Central memory CD8-positive, alpha-beta T cell (primary cell): ENCODE results near the gene STX4.

Experiments
- ATAC-seq: fragments of 150-1000 bp; cut with Tn5 transposase; replicated peaks from 2 replicates; pipeline ENCODE4 v1.10.0; 2022; ENCODE audit warnings: mild to moderate bottlenecking, moderate FRiP score, moderate number of reproducible peaks; ENCODE audit not compliant: poor library complexity, severe bottlenecking; ENCODE audit errors: extremely low read depth
- DNase-seq, 2 donors: peaks; one replicate each; pipeline ENCODE4 v3.0.0; 2021; ENCODE audit warnings: low spot score in 2 of 2
- H3K27ac Mint-ChIP-seq: one replicate; pipeline ENCODE4 v1.8.0; 2022; ENCODE audit warnings: low read depth, mild to moderate bottlenecking, moderate library complexity, mixed read lengths
- H3K27me3 Mint-ChIP-seq: one replicate; pipeline ENCODE4 v1.8.0; 2022; ENCODE audit warnings: mixed read lengths
- H3K36me3 Mint-ChIP-seq: one replicate; pipeline ENCODE4 v1.8.0; 2022; ENCODE audit warnings: mild to moderate bottlenecking, moderate library complexity, mixed read lengths; ENCODE audit not compliant: insufficient read depth
- H3K4me1 Mint-ChIP-seq: one replicate; pipeline ENCODE4 v1.8.0; 2022; ENCODE audit warnings: mixed read lengths
- H3K4me3 Mint-ChIP-seq: one replicate; pipeline ENCODE4 v1.8.0; 2022; ENCODE audit warnings: mild to moderate bottlenecking, moderate library complexity, mixed read lengths
- H3K9me3 Mint-ChIP-seq: one replicate; pipeline ENCODE4 v1.8.0; 2022; ENCODE audit warnings: mixed read lengths

The STX4 gene

GRCh38 chr16:31080756-31081419 is 47.5 kb downstream of the STX4 start:
- peak overlapping the region; percentile 53 for H3K27ac Mint-ChIP-seq
- no peak for DNase-seq
- H3K27me3 Mint-ChIP-seq: no peaks in the 10 kb centered on the region
- no peak for ATAC-seq
- H3K9me3 Mint-ChIP-seq: no peaks in the 10 kb centered on the region
- H3K4me3 Mint-ChIP-seq: no peak overlapping the region
- H3K4me1 Mint-ChIP-seq: peaks cover 15% of the 10 kb centered on the region
- peaks cover 21% of the 10 kb centered on the region for H3K36me3 Mint-ChIP-seq

GRCh38 chr16:31081428-31082351 is 48.3 kb downstream of the STX4 start:
- Mint-ChIP-seq H3K9me3 (no peaks in the 10 kb centered on the region), H3K27ac (peak overlapping the region; percentile 78), H3K4me1 (peaks cover 15% of the 10 kb centered on the region), H3K27me3 (no peaks in the 10 kb centered on the region), H3K36me3 (peaks cover 21% of the 10 kb centered on the region), H3K4me3 (no peak overlapping the region)
- DNase-seq (no peak), ATAC-seq (no peak)

GRCh38 chr16:31082368-31083045 is 49.1 kb downstream of the STX4 start:
- ATAC-seq: no peak
- Mint-ChIP-seq H3K27ac (peak overlapping the region; percentile 78), H3K4me1 (peaks cover 13% of the 10 kb centered on the region), H3K4me3 (no peak overlapping the region), H3K27me3 (no peaks in the 10 kb centered on the region), H3K36me3 (peaks cover 17% of the 10 kb centered on the region), H3K9me3 (no peaks in the 10 kb centered on the region)
- DNase-seq: no peak

- ATAC-seq (no peak), DNase-seq (no peak)
- no peak overlapping the region for H3K4me3 Mint-ChIP-seq
- peaks cover 13% of the 10 kb centered on the region for H3K4me1 Mint-ChIP-seq
- H3K27me3 Mint-ChIP-seq: no peaks in the 10 kb centered on the region
- no peak overlapping the region for H3K27ac Mint-ChIP-seq
- peaks cover 13% of the 10 kb centered on the region for H3K36me3 Mint-ChIP-seq
- H3K9me3 Mint-ChIP-seq: no peaks in the 10 kb centered on the region
Observed at GRCh38 chr16:31083081-31083480, 49.7 kb downstream of the STX4 start.

- no peaks in the 10 kb centered on the region for H3K27me3 Mint-ChIP-seq
- H3K4me3 Mint-ChIP-seq: no peak overlapping the region
- no peak for DNase-seq
- H3K27ac Mint-ChIP-seq: no peak overlapping the region
- H3K36me3 Mint-ChIP-seq: peaks cover 12% of the 10 kb centered on the region
- no peaks in the 10 kb centered on the region for H3K9me3 Mint-ChIP-seq
- H3K4me1 Mint-ChIP-seq: peaks cover 13% of the 10 kb centered on the region
- no peak for ATAC-seq
Observed at GRCh38 chr16:31083556-31083955, 50.2 kb downstream of the STX4 start.

GRCh38 chr16:31083981-31084380 is 50.6 kb downstream of the STX4 start:
- peaks cover 13% of the 10 kb centered on the region for H3K4me1 Mint-ChIP-seq
- H3K27me3 Mint-ChIP-seq: no peaks in the 10 kb centered on the region
- peaks cover 12% of the 10 kb centered on the region for H3K36me3 Mint-ChIP-seq
- DNase-seq: no peak
- H3K9me3 Mint-ChIP-seq: no peaks in the 10 kb centered on the region
- no peak overlapping the region for H3K4me3 Mint-ChIP-seq
- H3K27ac Mint-ChIP-seq: no peak overlapping the region
- no peak for ATAC-seq

GRCh38 chr16:31084584-31085302 is 51.4 kb downstream of the STX4 start:
- Mint-ChIP-seq H3K4me3 (no peak overlapping the region), H3K4me1 (peaks cover 13% of the 10 kb centered on the region), H3K9me3 (no peaks in the 10 kb centered on the region), H3K27me3 (no peaks in the 10 kb centered on the region), H3K27ac (no peak overlapping the region), H3K36me3 (peaks cover 12% of the 10 kb centered on the region)
- DNase-seq: no peak
- ATAC-seq: no peak

- Mint-ChIP-seq H3K36me3 (peaks cover 9% of the 10 kb centered on the region), H3K4me1 (peaks cover 13% of the 10 kb centered on the region)
- no peak for ATAC-seq
Observed at GRCh38 chr16:31085411-31085810, 52.1 kb downstream of the STX4 start.

GRCh38 chr16:31085873-31086628 is 52.7 kb downstream of the STX4 start:
- Mint-ChIP-seq H3K27ac (peak overlapping the region; percentile 73), H3K4me1 (peaks cover 13% of the 10 kb centered on the region), H3K36me3 (peaks cover 8% of the 10 kb centered on the region), H3K27me3 (no peaks in the 10 kb centered on the region), H3K4me3 (no peak overlapping the region), H3K9me3 (no peaks in the 10 kb centered on the region)
- ATAC-seq (no peak), DNase-seq (no peak)

More at GRCh38 chr16:31085411-31085810, 52.1 kb downstream of the STX4 start:
- Mint-ChIP-seq H3K9me3 (no peaks in the 10 kb centered on the region), H3K27ac (peak overlapping the region; percentile 73), H3K27me3 (no peaks in the 10 kb centered on the region), H3K4me3 (no peak overlapping the region)
- DNase-seq: no peak

GRCh38 chr16:31086629-31086906 is 53.2 kb downstream of the STX4 start:
- no peak for ATAC-seq

GRCh38 chr16:31087481-31087880 is 54.1 kb downstream of the STX4 start:
- no peak overlapping the region for H3K27ac Mint-ChIP-seq
- peaks cover 6% of the 10 kb centered on the region for H3K4me1 Mint-ChIP-seq
- H3K27me3 Mint-ChIP-seq: no peaks in the 10 kb centered on the region
- no peak overlapping the region for H3K4me3 Mint-ChIP-seq
- DNase-seq: no peak
- ATAC-seq: no peak
- peaks cover 8% of the 10 kb centered on the region for H3K36me3 Mint-ChIP-seq
- H3K9me3 Mint-ChIP-seq: no peaks in the 10 kb centered on the region

More at GRCh38 chr16:31086629-31086906, 53.2 kb downstream of the STX4 start:
- H3K27me3 Mint-ChIP-seq: no peaks in the 10 kb centered on the region
- peaks cover 8% of the 10 kb centered on the region for H3K36me3 Mint-ChIP-seq
- no peak overlapping the region for H3K4me3 Mint-ChIP-seq
- DNase-seq: no peak
- no peaks in the 10 kb centered on the region for H3K9me3 Mint-ChIP-seq
- peak overlapping the region; percentile 6 for H3K27ac Mint-ChIP-seq
- peaks cover 13% of the 10 kb centered on the region for H3K4me1 Mint-ChIP-seq

- ATAC-seq: no peak
- peaks cover 8% of the 10 kb centered on the region for H3K36me3 Mint-ChIP-seq
- H3K4me3 Mint-ChIP-seq: no peak overlapping the region
- no peak overlapping the region for H3K27ac Mint-ChIP-seq
- H3K4me1 Mint-ChIP-seq: peaks cover 6% of the 10 kb centered on the region
- H3K9me3 Mint-ChIP-seq: no peaks in the 10 kb centered on the region
- no peaks in the 10 kb centered on the region for H3K27me3 Mint-ChIP-seq
- no peak for DNase-seq
Observed at GRCh38 chr16:31087971-31088370, 54.6 kb downstream of the STX4 start.
